ENCODE data around the gene TANGO2. TPM values are rescaled to one million over a fixed set of nuclear protein-coding genes. Genes with fewer than 3 reads are reported as not detected.

The TANGO2 gene
- total RNA-seq, 1 donor from 2014 or later: 44.2 TPM

GRCh38 chr22:20036535-20037392, 15.9 kb downstream of the TANGO2 start:
- Histone ChIP-seq H3K27me3 (ENCODE audit: control insufficient read depth, insufficient read depth, low read length) (no peaks in the 10 kb centered on the region), H3K4me3 (ENCODE audit: low read depth, low read length) (no peak overlapping the region), H3K36me3 (ENCODE audit: control insufficient read depth, insufficient read depth, low read length) (peaks cover 10% of the 10 kb centered on the region)
- FAIRE-seq (no peak), DNase-seq (ENCODE audit: low read depth) (no peak)
- TF ChIP-seq, protein P1, sequence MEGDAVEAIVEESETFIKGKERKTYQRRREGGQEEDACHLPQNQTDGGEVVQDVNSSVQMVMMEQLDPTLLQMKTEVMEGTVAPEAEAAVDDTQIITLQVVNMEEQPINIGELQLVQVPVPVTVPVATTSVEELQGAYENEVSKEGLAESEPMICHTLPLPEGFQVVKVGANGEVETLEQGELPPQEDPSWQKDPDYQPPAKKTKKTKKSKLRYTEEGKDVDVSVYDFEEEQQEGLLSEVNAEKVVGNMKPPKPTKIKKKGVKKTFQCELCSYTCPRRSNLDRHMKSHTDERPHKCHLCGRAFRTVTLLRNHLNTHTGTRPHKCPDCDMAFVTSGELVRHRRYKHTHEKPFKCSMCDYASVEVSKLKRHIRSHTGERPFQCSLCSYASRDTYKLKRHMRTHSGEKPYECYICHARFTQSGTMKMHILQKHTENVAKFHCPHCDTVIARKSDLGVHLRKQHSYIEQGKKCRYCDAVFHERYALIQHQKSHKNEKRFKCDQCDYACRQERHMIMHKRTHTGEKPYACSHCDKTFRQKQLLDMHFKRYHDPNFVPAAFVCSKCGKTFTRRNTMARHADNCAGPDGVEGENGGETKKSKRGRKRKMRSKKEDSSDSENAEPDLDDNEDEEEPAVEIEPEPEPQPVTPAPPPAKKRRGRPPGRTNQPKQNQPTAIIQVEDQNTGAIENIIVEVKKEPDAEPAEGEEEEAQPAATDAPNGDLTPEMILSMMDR (IDR thresholded peaks at IDR 0.05; ENCODE audit: insufficient read depth, low read length, severe bottlenecking): no peak

GRCh38 chr22:20037419-20037818, 16.5 kb downstream of the TANGO2 start:
- Histone ChIP-seq H3K36me3 (ENCODE audit: control insufficient read depth, insufficient read depth, low read length) (peaks cover 10% of the 10 kb centered on the region), H3K4me3 (ENCODE audit: low read depth, low read length) (no peak overlapping the region), H3K27me3 (ENCODE audit: control insufficient read depth, insufficient read depth, low read length) (no peaks in the 10 kb centered on the region)
- TF ChIP-seq, protein P1 (IDR thresholded peaks at IDR 0.05; ENCODE audit: insufficient read depth, low read length, severe bottlenecking): no peak
- FAIRE-seq (no peak), DNase-seq (ENCODE audit: low read depth) (no peak)

GRCh38 chr22:20038574-20038973, 17.7 kb downstream of the TANGO2 start:
- no peak for DNase-seq (ENCODE audit: low read depth)
- H3K36me3 ChIP-seq (ENCODE audit: control insufficient read depth, insufficient read depth, low read length): peaks cover 10% of the 10 kb centered on the region
- H3K4me3 ChIP-seq (ENCODE audit: low read depth, low read length): no peak overlapping the region
- no peaks in the 10 kb centered on the region for H3K27me3 ChIP-seq (ENCODE audit: control insufficient read depth, insufficient read depth, low read length)
- FAIRE-seq: no peak
- TF ChIP-seq, protein P1 (IDR thresholded peaks at IDR 0.05; ENCODE audit: insufficient read depth, low read length, severe bottlenecking): no peak

DNA sequence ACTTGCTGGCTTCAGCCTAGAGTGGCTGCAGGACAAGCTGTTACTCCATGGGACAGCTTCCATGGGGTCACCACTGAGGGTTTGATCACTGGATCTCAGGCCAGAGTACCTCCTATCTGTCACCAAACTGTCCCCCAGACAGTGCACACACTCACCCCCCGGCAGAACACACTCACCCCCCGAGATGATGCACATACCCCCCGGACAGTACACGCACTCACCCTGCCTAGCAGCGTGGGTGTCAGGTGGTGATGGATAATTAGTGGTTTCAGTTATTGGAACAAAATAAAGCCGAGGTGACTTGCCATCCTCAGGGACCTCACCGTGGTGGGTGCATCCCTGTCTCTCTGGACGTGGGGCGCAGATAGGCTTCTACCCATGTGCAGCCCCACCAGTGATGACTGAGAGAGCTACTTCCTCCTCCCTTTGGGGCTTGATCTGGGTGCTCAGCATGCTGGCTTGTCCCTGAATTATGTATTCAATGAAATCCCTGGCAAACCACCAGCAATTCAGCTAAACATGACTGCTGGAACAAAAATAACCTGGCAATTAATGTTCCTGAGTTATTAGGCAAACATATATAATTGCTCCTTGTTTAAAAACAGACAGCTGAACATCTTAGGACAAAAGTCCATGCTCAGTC, 18.9 kb downstream of the TANGO2 start:
- no peaks in the 10 kb centered on the region for H3K27me3 ChIP-seq (ENCODE audit: control insufficient read depth, insufficient read depth, low read length)
- FAIRE-seq (no peak), DNase-seq (ENCODE audit: low read depth) (no peak)
- peaks cover 9% of the 10 kb centered on the region for H3K36me3 ChIP-seq (ENCODE audit: control insufficient read depth, insufficient read depth, low read length)
- TF ChIP-seq, protein P1 (IDR thresholded peaks at IDR 0.05; ENCODE audit: insufficient read depth, low read length, severe bottlenecking): no peak
- no peak overlapping the region for H3K4me3 ChIP-seq (ENCODE audit: low read depth, low read length)

DNA sequence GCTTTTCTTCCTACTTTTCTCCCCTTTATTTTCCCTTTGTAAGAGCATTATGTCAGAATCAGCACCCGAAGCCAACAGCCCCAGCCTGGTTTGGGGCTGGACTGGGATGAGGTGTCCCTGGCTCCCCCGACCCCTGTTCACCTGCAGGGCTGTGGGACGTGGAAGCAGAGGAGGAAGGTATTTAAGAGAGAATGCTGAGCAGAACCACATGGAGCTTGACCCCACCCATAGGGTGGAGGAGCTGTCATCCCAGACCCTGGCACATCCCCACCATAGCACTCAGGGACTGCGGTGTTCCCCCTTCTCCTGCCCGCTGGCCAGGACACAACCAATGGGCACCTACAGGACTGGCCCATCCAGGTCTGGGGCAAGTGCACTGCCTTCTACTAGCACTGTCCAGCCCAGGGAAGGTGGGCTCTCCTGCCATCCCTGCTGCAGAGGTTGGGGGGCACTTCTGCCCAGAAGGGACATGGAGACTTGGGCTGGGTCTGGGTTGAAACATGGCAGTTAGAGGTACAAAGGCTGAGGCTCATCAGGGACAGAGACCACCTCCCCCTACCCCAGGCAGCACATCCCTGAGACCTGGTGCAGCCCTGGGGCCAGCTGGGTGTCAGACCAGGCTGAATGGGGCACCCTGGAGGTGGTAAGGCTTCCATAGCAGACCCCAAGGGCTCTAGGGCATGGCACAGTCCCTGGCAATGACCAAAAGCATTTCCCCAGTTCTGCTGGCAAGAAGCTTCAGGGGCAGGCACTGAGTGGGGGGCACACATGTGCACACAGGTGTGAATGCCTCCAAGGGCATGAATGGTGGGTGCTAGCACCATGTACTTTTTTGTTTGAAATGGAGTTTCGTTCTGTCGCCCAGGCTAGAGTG, 19.7 kb downstream of the TANGO2 start:
- no peak overlapping the region for H3K4me3 ChIP-seq (ENCODE audit: low read depth, low read length)
- no peak for FAIRE-seq
- H3K36me3 ChIP-seq (ENCODE audit: control insufficient read depth, insufficient read depth, low read length): peaks cover 9% of the 10 kb centered on the region
- DNase-seq (ENCODE audit: low read depth): no peak
- no peaks in the 10 kb centered on the region for H3K27me3 ChIP-seq (ENCODE audit: control insufficient read depth, insufficient read depth, low read length)
- TF ChIP-seq, protein P1 (IDR thresholded peaks at IDR 0.05; ENCODE audit: insufficient read depth, low read length, severe bottlenecking): no peak
